HG03103 (cell line): ENCODE data around the gene HEBP1.

Experiments used
- ATAC-seq: cut with Tn5 transposase; IDR thresholded peaks from one replicate; pipeline ENCODE4 v1.9.1; 2021; ENCODE audit warnings: low read depth; ENCODE audit not compliant: unreplicated experiment

Gene HEBP1

DNA sequence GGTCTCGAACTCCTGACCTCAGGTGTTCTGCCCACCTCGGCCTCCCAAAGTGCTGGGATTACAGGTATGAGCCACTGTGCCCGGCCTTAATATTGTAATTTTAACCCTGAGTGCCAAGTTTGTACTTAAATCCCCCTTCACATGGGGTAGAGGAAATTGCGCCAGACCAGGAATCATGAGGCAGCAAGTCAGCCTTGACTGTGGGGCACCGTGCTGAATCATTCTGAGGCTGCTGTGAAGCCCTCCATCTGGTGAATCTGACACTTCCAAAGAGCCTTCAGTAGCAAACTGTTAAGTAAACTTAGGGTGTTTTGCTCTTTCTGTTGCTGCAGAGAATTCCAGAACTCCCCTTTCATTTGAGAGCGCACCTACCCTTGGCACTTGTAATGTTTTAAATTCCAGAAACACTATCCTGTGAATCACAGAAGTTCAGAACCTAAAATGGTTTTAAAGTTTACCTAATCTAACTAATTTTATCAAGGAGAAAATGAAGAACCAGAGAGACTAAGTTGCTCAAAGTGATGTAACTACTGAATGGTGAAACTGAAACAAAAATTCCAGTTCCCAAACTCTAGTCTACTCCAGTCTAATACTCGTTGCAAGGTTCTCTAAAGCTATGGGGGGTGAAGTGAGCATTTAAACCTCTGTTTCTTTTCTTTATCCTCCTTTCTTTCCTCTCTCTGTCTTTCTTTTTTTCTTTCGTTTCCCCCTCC, 7.5 kb downstream of the HEBP1 start:
- ATAC-seq, result no peak

DNA sequence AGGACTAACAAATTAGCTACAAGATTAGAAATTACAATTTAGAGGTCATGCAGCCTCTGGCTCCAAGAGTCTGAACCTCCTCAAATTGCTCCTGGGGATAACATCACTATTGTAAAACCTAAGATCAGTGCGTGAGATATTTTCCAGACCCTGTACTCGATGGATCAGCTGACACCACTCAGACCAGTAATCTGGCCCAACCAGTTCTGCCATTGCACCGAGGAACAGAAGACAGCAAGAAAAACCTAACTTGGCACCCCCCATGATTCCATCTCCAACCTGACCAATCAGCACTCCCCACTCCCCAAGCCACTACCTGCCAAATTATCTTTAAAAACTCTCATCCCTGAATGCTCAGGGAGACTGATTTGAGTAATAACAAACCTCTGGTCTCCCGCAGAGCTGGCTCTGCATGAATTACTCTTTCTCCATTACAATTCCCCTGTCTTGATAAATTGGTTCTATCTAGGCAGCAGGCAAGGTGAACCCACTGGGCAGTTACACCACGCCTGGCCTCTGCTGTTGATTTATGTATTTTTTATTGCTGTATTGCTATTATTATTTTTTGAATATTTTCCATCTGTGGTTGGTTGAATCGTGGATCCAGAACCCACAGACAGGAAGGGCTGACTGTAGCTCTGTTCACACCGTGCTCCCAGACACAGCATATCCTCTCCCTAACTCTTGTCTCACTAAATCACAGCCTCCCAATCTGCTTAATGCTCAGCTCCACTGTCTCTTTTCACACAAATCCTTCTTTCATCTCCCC, 9.2 kb downstream of the HEBP1 start:
- ATAC-seq, result no peak

DNA sequence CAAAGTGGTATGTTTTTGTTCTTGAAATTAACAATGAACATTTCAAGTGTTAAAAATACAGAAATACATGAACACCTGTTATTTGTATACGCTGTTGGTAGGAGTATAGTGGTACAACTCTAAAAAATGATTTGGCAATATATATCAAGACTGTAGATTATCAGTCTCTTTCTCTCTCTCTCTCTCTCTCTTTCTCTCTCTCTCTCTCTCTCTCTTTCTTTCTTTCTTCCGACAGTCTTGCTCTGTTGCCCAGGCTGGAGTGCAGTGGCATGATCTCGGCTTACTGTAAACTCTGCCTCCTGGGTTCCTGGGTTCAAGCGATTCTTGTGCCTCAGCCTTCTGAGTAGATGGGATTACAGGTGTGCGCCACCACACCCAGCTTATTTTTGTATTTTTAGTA, 12.6 kb downstream of the HEBP1 start:
- ATAC-seq, result no peak

DNA sequence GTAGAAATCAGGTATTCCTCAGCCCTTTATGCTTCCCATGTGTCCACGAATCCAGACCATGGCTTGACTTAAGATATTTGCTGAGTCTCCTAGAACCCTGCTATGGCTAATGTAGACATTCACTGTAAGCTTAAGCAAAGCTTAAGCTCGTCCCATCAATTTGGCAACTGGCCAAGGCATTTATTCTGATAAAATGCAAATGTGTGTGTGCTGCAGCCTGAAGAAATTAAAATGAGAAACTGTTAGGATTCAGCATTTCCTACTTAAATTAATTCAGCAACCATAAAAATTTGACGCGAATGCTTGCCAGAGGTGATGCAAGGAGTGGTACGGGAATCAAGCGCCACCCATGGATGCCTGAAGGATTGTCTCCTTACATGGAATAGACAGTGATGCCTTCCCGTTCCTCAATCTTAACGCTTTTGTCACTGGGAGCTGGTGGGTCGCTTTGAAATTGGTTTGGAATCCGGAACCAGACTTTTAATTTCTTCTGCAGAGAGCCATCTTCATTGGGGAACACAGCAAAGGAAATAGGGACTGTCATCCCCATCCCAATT, 13.2 kb downstream of the HEBP1 start:
- ATAC-seq, result no peak

DNA sequence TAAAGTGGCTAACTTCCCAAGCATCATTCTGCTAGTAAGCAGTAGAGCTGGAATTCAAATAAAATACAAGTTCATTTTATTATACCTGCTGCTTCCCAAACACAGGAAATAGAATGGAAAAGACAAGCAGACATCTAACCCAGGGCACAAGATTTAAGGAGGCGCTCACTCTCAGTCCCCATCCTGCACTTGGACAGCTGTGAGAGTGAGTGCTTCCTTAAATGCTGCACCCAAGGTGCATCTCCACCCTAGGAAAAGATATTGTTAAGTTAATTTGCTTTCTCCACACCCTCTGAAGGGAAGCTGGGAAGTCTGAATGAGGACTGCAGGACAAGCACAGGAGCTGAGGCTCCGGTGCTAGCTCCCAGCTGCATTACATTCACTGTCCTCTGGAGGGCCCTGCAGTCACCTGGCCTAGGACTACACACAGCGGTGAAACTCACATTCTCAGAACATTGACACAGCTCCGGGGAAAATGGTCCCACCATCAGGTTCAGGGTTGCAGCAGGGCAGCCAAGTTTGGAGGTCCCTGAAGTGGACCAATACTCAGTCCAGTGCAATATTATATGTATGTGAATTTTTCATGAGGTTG, 14.2 kb downstream of the HEBP1 start:
- ATAC-seq, result no peak

- ATAC-seq, result no peak
Observed at GRCh38 chr12:12984149-12984548, 15.9 kb downstream of the HEBP1 start.

DNA sequence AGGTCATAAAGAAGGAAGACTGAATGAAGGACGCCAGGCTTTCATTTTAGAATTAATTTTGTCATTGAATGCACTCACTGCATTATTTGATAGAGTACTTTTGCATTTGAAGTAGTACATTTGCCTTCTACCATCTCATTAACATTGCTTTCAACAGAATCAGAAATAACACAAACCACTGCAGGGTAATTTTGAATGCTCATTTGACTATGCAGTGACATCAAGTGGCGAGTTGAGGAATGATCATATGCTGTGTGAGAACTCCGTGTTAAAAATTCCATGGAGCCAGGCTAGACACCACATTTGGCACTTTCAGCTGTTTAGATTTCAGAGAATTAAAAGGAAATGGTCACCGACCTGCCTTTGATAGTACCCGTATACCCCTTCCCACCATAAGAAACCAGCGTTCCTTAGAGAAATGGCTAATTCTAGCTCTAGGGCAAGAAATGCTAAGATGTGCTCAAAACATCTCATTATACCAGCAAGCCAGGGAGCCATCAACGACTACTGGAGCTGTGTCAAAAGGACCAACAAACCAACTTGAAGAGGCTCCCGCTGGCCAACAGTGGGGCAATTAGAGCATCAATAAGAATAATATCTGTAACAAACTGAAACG, 16.5 kb downstream of the HEBP1 start:
- ATAC-seq, result no peak

GRCh38 chr12:12982331-12982730, 17.7 kb downstream of the HEBP1 start:
- ATAC-seq, result no peak

- no peak for ATAC-seq
Observed at GRCh38 chr12:12979731-12980259, 20.3 kb downstream of the HEBP1 start.

GRCh38 chr12:12979126-12979525, 20.9 kb downstream of the HEBP1 start:
- ATAC-seq, result no peak

GRCh38 chr12:12977231-12977630, 22.8 kb downstream of the HEBP1 start:
- no peak for ATAC-seq

DNA sequence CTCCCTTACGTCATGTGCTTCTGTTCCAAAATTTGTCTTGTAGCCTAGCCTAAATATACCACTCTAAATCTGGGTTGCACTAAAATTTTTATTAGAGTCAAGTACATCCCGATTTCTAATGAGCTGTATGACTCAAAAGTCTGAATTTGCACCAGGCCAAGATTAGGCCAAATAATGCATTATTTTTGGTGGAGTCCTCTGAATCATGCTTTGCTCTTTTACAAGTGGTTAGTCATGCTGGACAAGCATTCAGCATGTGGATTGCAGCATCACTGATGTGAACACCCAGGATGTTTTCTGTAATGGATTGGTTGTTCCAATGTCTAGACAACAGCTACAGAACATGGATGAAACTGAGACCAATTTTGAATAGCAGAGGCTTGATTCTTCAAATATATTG, 23.7 kb downstream of the HEBP1 start:
- no peak for ATAC-seq

GRCh38 chr12:12975322-12976077, 24.6 kb downstream of the HEBP1 start:
- no peak for ATAC-seq

- ATAC-seq, result no peak
Observed at GRCh38 chr12:12974211-12974610, 25.9 kb downstream of the HEBP1 start.

GRCh38 chr12:12973019-12973418, 27.0 kb downstream of the HEBP1 start:
- no peak for ATAC-seq

DNA sequence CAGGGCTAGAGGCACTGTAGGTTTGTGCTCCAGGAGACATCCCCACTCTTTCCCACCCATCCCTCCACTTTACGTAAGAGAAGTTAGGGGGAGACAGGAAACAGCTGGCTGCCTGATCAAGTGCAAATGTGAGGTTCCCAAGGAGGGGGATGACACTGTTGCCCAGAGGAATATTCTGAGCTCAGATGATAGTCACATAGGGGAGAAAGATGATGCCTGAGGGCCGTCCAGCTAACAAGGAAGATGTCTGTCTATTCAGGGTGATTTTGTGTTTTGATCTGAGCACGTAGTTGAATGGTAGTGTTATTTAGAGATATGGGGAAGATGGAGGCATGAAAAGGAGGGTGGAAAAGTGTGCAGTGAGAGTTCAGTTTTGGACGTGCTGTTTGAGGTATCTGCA, 34.2 kb downstream of the HEBP1 start:
- no peak for ATAC-seq

GRCh38 chr12:12964255-12964654, 35.8 kb downstream of the HEBP1 start:
- no peak for ATAC-seq

GRCh38 chr12:12960639-12961209, 39.3 kb downstream of the HEBP1 start:
- ATAC-seq, result no peak

- ATAC-seq, result no peak
Observed at GRCh38 chr12:12958886-12959285, 41.2 kb downstream of the HEBP1 start.
